HEK293 (cell line): ENCODE measurements around the gene ADO.

Experiments used
- HOXA7 ChIP-seq: sonication (generic); formaldehyde crosslinking; IDR thresholded peaks from 2 replicates; pipeline ENCODE4 v1.8.1; 2022; ENCODE audit warnings: missing genetic modification reagents, borderline replicate concordance
- YY1 ChIP-seq: fragments of 450-650 bp; formaldehyde crosslinking; IDR thresholded peaks from 2 replicates; pipeline ENCODE4 v1.5.1; 2018; ENCODE audit warnings: missing biosample characterization, missing genetic modification characterization
- ZBTB21 ChIP-seq: fragments of 450-650 bp; formaldehyde crosslinking; IDR thresholded peaks from 2 replicates; pipeline ENCODE4 v1.5.1; 2017; ENCODE audit warnings: missing biosample characterization, missing genetic modification characterization
- ZBTB7A ChIP-seq: fragments of 450-650 bp; formaldehyde crosslinking; IDR thresholded peaks from 2 replicates; pipeline ENCODE4 v1.5.1; 2016; ENCODE audit warnings: low read depth, missing biosample characterization, missing genetic modification characterization
- ZNF23 ChIP-seq: fragments of 450-650 bp; formaldehyde crosslinking; IDR thresholded peaks from 2 replicates; pipeline ENCODE4 v1.5.1; 2016; ENCODE audit warnings: missing biosample characterization, missing genetic modification characterization, borderline replicate concordance
- ZNF292 ChIP-seq: fragments of 450-650 bp; formaldehyde crosslinking; IDR thresholded peaks from 2 replicates; pipeline ENCODE4 v1.5.1; 2016; ENCODE audit warnings: low read depth, missing biosample characterization, missing genetic modification characterization, borderline replicate concordance
- ZNF302 ChIP-seq: fragments of 450-650 bp; formaldehyde crosslinking; IDR thresholded peaks from 2 replicates; pipeline ENCODE4 v1.5.1; 2016; ENCODE audit warnings: missing biosample characterization, missing genetic modification characterization, low read depth
- ZNF433 ChIP-seq: fragments of 450-650 bp; formaldehyde crosslinking; IDR thresholded peaks from 2 replicates; pipeline ENCODE4 v1.5.1; 2016; ENCODE audit warnings: missing biosample characterization, missing genetic modification characterization, low read depth
- ZNF558 ChIP-seq: fragments of 450-650 bp; formaldehyde crosslinking; IDR thresholded peaks from 2 replicates; pipeline ENCODE4 v1.5.1; 2016; ENCODE audit warnings: missing biosample characterization, missing genetic modification characterization
- ZNF629 ChIP-seq: fragments of 450-650 bp; formaldehyde crosslinking; IDR thresholded peaks from 2 replicates; pipeline ENCODE4 v1.5.1; 2017; ENCODE audit warnings: missing biosample characterization, missing genetic modification characterization
- TF ChIP-seq, protein P1 (sequence below): fragments of 450-650 bp; formaldehyde crosslinking; IDR thresholded peaks from 2 replicates; pipeline ENCODE4 v1.5.1; 2016; ENCODE audit warnings: missing biosample characterization, missing genetic modification characterization, low read depth
- TF ChIP-seq, protein P2 (sequence below): fragments of 450-650 bp; formaldehyde crosslinking; IDR thresholded peaks from 2 replicates; pipeline ENCODE4 v1.5.1; 2016; ENCODE audit warnings: missing biosample characterization, missing genetic modification characterization
- TF ChIP-seq, protein P3 (sequence below): fragments of 450-650 bp; formaldehyde crosslinking; IDR thresholded peaks from 2 replicates; pipeline ENCODE4 v1.5.1; 2016; ENCODE audit warnings: missing biosample characterization, missing genetic modification characterization
- TF ChIP-seq, protein P4 (sequence below): fragments of 450-650 bp; formaldehyde crosslinking; IDR thresholded peaks from 2 replicates; pipeline ENCODE4 v1.5.1; 2016; ENCODE audit warnings: missing biosample characterization, missing genetic modification characterization

DNA sequence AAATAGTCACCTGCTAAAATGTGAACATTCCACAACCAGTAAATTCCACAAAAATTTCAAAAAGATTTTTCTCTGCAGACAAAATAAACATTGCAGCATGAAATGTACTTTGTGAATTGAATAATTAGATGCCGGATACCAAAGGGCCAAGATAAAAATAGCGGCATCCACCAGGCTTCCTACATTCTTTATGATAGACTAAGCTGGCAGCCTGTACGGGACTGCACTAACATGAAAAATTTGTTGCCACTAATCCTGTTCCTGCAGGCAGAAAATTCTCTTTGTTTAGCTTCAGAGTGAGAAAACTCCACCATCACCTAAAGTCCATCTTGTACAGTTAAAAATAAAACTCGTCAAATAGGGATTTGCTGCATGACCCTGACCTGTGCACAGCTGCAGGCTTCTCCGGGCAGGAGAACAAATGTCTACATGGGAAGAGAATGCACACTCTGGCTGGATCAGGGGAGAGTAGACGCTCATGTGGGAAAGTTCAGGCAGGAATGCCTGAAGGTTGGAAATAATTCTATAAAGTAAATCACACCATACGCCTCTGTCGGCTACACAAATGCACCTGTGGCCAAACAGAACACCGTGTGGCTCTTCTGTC is 15.6 kb upstream of the ADO start:
- no peak for TF ChIP-seq ZNF558 (tag by site-specific recombination)
- TF ChIP-seq ZBTB7A (tag by site-specific recombination): no peak
- no peak for TF ChIP-seq ZNF23 (tag by site-specific recombination)
- TF ChIP-seq, protein P1, sequence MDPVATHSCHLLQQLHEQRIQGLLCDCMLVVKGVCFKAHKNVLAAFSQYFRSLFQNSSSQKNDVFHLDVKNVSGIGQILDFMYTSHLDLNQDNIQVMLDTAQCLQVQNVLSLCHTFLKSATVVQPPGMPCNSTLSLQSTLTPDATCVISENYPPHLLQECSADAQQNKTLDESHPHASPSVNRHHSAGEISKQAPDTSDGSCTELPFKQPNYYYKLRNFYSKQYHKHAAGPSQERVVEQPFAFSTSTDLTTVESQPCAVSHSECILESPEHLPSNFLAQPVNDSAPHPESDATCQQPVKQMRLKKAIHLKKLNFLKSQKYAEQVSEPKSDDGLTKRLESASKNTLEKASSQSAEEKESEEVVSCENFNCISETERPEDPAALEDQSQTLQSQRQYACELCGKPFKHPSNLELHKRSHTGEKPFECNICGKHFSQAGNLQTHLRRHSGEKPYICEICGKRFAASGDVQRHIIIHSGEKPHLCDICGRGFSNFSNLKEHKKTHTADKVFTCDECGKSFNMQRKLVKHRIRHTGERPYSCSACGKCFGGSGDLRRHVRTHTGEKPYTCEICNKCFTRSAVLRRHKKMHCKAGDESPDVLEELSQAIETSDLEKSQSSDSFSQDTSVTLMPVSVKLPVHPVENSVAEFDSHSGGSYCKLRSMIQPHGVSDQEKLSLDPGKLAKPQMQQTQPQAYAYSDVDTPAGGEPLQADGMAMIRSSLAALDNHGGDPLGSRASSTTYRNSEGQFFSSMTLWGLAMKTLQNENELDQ: no peak
- TF ChIP-seq, protein P2, sequence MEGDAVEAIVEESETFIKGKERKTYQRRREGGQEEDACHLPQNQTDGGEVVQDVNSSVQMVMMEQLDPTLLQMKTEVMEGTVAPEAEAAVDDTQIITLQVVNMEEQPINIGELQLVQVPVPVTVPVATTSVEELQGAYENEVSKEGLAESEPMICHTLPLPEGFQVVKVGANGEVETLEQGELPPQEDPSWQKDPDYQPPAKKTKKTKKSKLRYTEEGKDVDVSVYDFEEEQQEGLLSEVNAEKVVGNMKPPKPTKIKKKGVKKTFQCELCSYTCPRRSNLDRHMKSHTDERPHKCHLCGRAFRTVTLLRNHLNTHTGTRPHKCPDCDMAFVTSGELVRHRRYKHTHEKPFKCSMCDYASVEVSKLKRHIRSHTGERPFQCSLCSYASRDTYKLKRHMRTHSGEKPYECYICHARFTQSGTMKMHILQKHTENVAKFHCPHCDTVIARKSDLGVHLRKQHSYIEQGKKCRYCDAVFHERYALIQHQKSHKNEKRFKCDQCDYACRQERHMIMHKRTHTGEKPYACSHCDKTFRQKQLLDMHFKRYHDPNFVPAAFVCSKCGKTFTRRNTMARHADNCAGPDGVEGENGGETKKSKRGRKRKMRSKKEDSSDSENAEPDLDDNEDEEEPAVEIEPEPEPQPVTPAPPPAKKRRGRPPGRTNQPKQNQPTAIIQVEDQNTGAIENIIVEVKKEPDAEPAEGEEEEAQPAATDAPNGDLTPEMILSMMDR (tag by site-specific recombination): no peak
- TF ChIP-seq ZNF292 (tag by site-specific recombination): no peak
- TF ChIP-seq HOXA7 (CRISPR knock-in tag): no peak
- TF ChIP-seq ZNF302 (tag by site-specific recombination): no peak
- TF ChIP-seq ZNF629 (tag by site-specific recombination): no peak
- TF ChIP-seq, protein P3, sequence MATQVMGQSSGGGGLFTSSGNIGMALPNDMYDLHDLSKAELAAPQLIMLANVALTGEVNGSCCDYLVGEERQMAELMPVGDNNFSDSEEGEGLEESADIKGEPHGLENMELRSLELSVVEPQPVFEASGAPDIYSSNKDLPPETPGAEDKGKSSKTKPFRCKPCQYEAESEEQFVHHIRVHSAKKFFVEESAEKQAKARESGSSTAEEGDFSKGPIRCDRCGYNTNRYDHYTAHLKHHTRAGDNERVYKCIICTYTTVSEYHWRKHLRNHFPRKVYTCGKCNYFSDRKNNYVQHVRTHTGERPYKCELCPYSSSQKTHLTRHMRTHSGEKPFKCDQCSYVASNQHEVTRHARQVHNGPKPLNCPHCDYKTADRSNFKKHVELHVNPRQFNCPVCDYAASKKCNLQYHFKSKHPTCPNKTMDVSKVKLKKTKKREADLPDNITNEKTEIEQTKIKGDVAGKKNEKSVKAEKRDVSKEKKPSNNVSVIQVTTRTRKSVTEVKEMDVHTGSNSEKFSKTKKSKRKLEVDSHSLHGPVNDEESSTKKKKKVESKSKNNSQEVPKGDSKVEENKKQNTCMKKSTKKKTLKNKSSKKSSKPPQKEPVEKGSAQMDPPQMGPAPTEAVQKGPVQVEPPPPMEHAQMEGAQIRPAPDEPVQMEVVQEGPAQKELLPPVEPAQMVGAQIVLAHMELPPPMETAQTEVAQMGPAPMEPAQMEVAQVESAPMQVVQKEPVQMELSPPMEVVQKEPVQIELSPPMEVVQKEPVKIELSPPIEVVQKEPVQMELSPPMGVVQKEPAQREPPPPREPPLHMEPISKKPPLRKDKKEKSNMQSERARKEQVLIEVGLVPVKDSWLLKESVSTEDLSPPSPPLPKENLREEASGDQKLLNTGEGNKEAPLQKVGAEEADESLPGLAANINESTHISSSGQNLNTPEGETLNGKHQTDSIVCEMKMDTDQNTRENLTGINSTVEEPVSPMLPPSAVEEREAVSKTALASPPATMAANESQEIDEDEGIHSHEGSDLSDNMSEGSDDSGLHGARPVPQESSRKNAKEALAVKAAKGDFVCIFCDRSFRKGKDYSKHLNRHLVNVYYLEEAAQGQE: no peak
- TF ChIP-seq ZBTB21: no peak
- no peak for TF ChIP-seq YY1
- TF ChIP-seq, protein P4, sequence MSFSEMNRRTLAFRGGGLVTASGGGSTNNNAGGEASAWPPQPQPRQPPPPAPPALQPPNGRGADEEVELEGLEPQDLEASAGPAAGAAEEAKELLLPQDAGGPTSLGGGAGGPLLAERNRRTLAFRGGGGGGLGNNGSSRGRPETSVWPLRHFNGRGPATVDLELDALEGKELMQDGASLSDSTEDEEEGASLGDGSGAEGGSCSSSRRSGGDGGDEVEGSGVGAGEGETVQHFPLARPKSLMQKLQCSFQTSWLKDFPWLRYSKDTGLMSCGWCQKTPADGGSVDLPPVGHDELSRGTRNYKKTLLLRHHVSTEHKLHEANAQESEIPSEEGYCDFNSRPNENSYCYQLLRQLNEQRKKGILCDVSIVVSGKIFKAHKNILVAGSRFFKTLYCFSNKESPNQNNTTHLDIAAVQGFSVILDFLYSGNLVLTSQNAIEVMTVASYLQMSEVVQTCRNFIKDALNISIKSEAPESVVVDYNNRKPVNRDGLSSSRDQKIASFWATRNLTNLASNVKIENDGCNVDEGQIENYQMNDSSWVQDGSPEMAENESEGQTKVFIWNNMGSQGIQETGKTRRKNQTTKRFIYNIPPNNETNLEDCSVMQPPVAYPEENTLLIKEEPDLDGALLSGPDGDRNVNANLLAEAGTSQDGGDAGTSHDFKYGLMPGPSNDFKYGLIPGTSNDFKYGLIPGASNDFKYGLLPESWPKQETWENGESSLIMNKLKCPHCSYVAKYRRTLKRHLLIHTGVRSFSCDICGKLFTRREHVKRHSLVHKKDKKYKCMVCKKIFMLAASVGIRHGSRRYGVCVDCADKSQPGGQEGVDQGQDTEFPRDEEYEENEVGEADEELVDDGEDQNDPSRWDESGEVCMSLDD: no peak
- no peak for TF ChIP-seq ZNF433 (tag by site-specific recombination)
